HEK293 (cell line): ENCODE results near the gene SPTLC1.
A peak's percentile ranks its signal among the peaks of the same experiment; 100 is the strongest.

Experiments
- BCL11A ChIP-seq: fragments of 450-650 bp; formaldehyde crosslinking; IDR thresholded peaks from 2 replicates; pipeline ENCODE4 v1.5.1; 2016; ENCODE audit warnings: low read depth, missing biosample characterization, missing genetic modification characterization
- EGR2 ChIP-seq: fragments of 450-650 bp; formaldehyde crosslinking; IDR thresholded peaks from 2 replicates; pipeline ENCODE4 v1.5.1; 2016; ENCODE audit warnings: low read depth, missing biosample characterization, missing genetic modification characterization
- KLF9 ChIP-seq: fragments of 450-650 bp; formaldehyde crosslinking; IDR thresholded peaks from 2 replicates; pipeline ENCODE4 v1.5.1; 2016; ENCODE audit warnings: missing biosample characterization, missing genetic modification characterization, low read depth
- PBX3 ChIP-seq: sonication (generic); formaldehyde crosslinking; IDR thresholded peaks from 2 replicates; pipeline ENCODE4 v1.8.1; 2022; ENCODE audit warnings: mild to moderate bottlenecking, moderate library complexity, missing genetic modification reagents
- PRDM4 ChIP-seq: fragments of 450-650 bp; formaldehyde crosslinking; IDR thresholded peaks from 2 replicates; pipeline ENCODE4 v1.5.1; 2017; ENCODE audit warnings: missing biosample characterization, missing genetic modification characterization
- SP3 ChIP-seq: fragments of 450-650 bp; formaldehyde crosslinking; IDR thresholded peaks from 2 replicates; pipeline ENCODE4 v1.5.1; 2016; ENCODE audit warnings: missing biosample characterization, missing genetic modification characterization
- TCF7L2 ChIP-seq: IDR thresholded peaks from 2 replicates; pipeline ENCODE4 v1.6.1; 2011; ENCODE audit warnings: low read depth, mild to moderate bottlenecking, inconsistent platforms, low read length, moderate library complexity, borderline replicate concordance
- ZBTB11 ChIP-seq: fragments of 450-650 bp; formaldehyde crosslinking; conservative IDR thresholded peaks from 2 replicates; pipeline ENCODE4 v1.5.1; 2016; ENCODE audit warnings: low read depth, missing biosample characterization, missing genetic modification characterization
- ZFHX2 ChIP-seq: fragments of 450-650 bp; formaldehyde crosslinking; conservative IDR thresholded peaks from 2 replicates; pipeline ENCODE4 v1.5.1; 2016; ENCODE audit warnings: missing biosample characterization, missing genetic modification characterization
- ZNF114 ChIP-seq: fragments of 450-650 bp; formaldehyde crosslinking; IDR thresholded peaks from 2 replicates; pipeline ENCODE4 v1.5.0; 2017; ENCODE audit warnings: missing biosample characterization, missing genetic modification characterization
- ZNF16 ChIP-seq: fragments of 450-650 bp; formaldehyde crosslinking; IDR thresholded peaks from 2 replicates; pipeline ENCODE4 v1.5.1; 2016; ENCODE audit warnings: low read depth, missing biosample characterization, missing genetic modification characterization
- ZNF2 ChIP-seq: fragments of 450-650 bp; formaldehyde crosslinking; IDR thresholded peaks from 2 replicates; pipeline ENCODE4 v1.5.1; 2016; ENCODE audit warnings: missing biosample characterization, missing genetic modification characterization
- ZNF266 ChIP-seq: fragments of 450-650 bp; formaldehyde crosslinking; IDR thresholded peaks from 2 replicates; pipeline ENCODE4 v1.5.1; 2016; ENCODE audit warnings: missing biosample characterization, missing genetic modification characterization, low read depth
- ZNF280C ChIP-seq: fragments of 450-650 bp; formaldehyde crosslinking; IDR thresholded peaks from 2 replicates; pipeline ENCODE4 v1.5.1; 2016; ENCODE audit warnings: missing biosample characterization, missing genetic modification characterization
- ZNF324 ChIP-seq: fragments of 450-650 bp; formaldehyde crosslinking; IDR thresholded peaks from 2 replicates; pipeline ENCODE4 v1.5.1; 2016; ENCODE audit warnings: missing biosample characterization, missing genetic modification characterization
- ZNF426 ChIP-seq: fragments of 450-650 bp; formaldehyde crosslinking; IDR thresholded peaks from 2 replicates; pipeline ENCODE4 v1.5.1; 2017; ENCODE audit warnings: missing biosample characterization, missing genetic modification characterization, mild to moderate bottlenecking, inconsistent platforms, moderate library complexity
- ZNF621 ChIP-seq: fragments of 450-650 bp; formaldehyde crosslinking; IDR thresholded peaks from 2 replicates; pipeline ENCODE4 v1.5.1; 2017; ENCODE audit warnings: missing biosample characterization, missing genetic modification characterization
- ZNF645 ChIP-seq: fragments of 450-650 bp; formaldehyde crosslinking; IDR thresholded peaks from 2 replicates; pipeline ENCODE4; 2016; ENCODE audit warnings: missing biosample characterization, missing genetic modification characterization
- ZNF664 ChIP-seq: fragments of 450-650 bp; formaldehyde crosslinking; IDR thresholded peaks from 2 replicates; pipeline ENCODE4 v1.5.1; 2016; ENCODE audit warnings: missing biosample characterization, missing genetic modification characterization
- ZNF670 ChIP-seq: fragments of 450-650 bp; formaldehyde crosslinking; IDR thresholded peaks from 2 replicates; pipeline ENCODE4 v1.5.1; 2016; ENCODE audit warnings: missing biosample characterization, missing genetic modification characterization, low read depth
- ZNF677 ChIP-seq: fragments of 450-650 bp; IDR thresholded peaks from 2 replicates; pipeline ENCODE4 v1.5.0; 2018; ENCODE audit warnings: missing biosample characterization, mild to moderate bottlenecking, missing genetic modification characterization, moderate library complexity
- ZNF701 ChIP-seq: fragments of 450-650 bp; formaldehyde crosslinking; IDR thresholded peaks from 2 replicates; pipeline ENCODE4 v1.5.1; 2016; ENCODE audit warnings: missing biosample characterization, missing genetic modification characterization
- ZNF791 ChIP-seq: fragments of 450-650 bp; formaldehyde crosslinking; IDR thresholded peaks from 2 replicates; pipeline ENCODE4 v1.5.1; 2016; ENCODE audit warnings: missing biosample characterization, missing genetic modification characterization
- ZNF792 ChIP-seq: fragments of 450-650 bp; formaldehyde crosslinking; IDR thresholded peaks from 2 replicates; pipeline ENCODE4 v1.5.1; 2016; ENCODE audit warnings: missing biosample characterization, missing genetic modification characterization
- ZSCAN23 ChIP-seq: fragments of 450-650 bp; formaldehyde crosslinking; IDR thresholded peaks from 2 replicates; pipeline ENCODE4 v1.5.1; 2016; ENCODE audit warnings: missing biosample characterization, missing genetic modification characterization

SPTLC1 gene

GRCh38 chr9:92147030-92147851, 32.0 kb upstream of the SPTLC1 start (continued):
- TF ChIP-seq ZSCAN23 (no peak), KLF9 (tag by site-specific recombination) (0 out of 2 replicates have a peak, but pooled peaks have one; percentile 27), ZNF324 (tag by site-specific recombination) (peak; percentile 69; the same call in 1 of the 2 replicates), ZNF664 (tag by site-specific recombination) (no peak), ZNF792 (tag by site-specific recombination) (no peak), ZNF645 (tag by site-specific recombination) (no peak), ZFHX2 (tag by site-specific recombination) (peak; percentile 73), ZNF280C (no peak), EGR2 (peak; percentile 85), PBX3 (no peak), PRDM4 (no peak), ZNF426 (tag by site-specific recombination) (no peak), ZBTB11 (tag by site-specific recombination) (peak; percentile 42; the same call in 1 of the 2 replicates), ZNF677 (tag by site-specific recombination) (no peak), ZNF670 (no peak), ZNF266 (tag by site-specific recombination) (no peak), ZNF2 (no peak), ZNF701 (tag by site-specific recombination) (no peak), ZNF16 (tag by site-specific recombination) (no peak), ZNF621 (tag by site-specific recombination) (no peak), ZNF114 (tag by site-specific recombination) (no peak), BCL11A (tag by site-specific recombination) (0 out of 2 replicates have a peak, but pooled peaks have one; percentile 44), ZNF791 (tag by site-specific recombination) (no peak), SP3 (no peak), TCF7L2 (0 out of 2 replicates have a peak, but pooled peaks have one; percentile 58)
